Neuronal stem cell (in vitro differentiated cells): ENCODE results near the gene SLC35D3.

Experiments
- DNase-seq: peaks from one replicate; pipeline ENCODE4 v3.0.0-alpha.2; 2013; ENCODE audit warnings: low spot score
- H2AFZ ChIP-seq: one replicate; pipeline ENCODE4 v1.6.1; 2013; ENCODE audit warnings: mild to moderate bottlenecking, low read length, inconsistent platforms
- H2AK5ac ChIP-seq: 2 replicates; pipeline ENCODE4 v1.6.1; 2013; ENCODE audit warnings: low read depth, mild to moderate bottlenecking, inconsistent platforms, low read length, moderate library complexity, mixed read lengths
- H2BK120ac ChIP-seq: 2 replicates; pipeline ENCODE4 v1.6.1; 2013; ENCODE audit warnings: low read depth, mild to moderate bottlenecking, inconsistent platforms, low read length, moderate library complexity, mixed read lengths
- H2BK12ac ChIP-seq: one replicate; pipeline ENCODE4 v1.6.1; 2013; ENCODE audit warnings: low read length, inconsistent platforms
- H2BK15ac ChIP-seq: 2 replicates; pipeline ENCODE4 v1.6.1; 2013; ENCODE audit warnings: mild to moderate bottlenecking, low read length, inconsistent platforms, mixed read lengths
- H2BK5ac ChIP-seq: one replicate; pipeline ENCODE4 v1.6.1; 2013; ENCODE audit warnings: inconsistent platforms, mild to moderate bottlenecking, low read length, moderate library complexity
- H3K14ac ChIP-seq: one replicate; pipeline ENCODE4 v1.6.1; 2013; ENCODE audit warnings: low read length, inconsistent platforms
- H3K18ac ChIP-seq: 2 replicates; pipeline ENCODE4 v1.6.1; 2013; ENCODE audit warnings: low read length, inconsistent platforms
- H3K23ac ChIP-seq: 2 replicates; pipeline ENCODE4 v1.6.1; 2013; ENCODE audit warnings: low read depth, mild to moderate bottlenecking, mixed read lengths, low read length, inconsistent platforms; ENCODE audit not compliant: poor library complexity
- H3K27ac ChIP-seq: replicated peaks from 3 replicates; pipeline ENCODE4 v1.5.1; 2013; ENCODE audit warnings: low read length, inconsistent platforms
- H3K27me3 ChIP-seq, 3 experiments: 2 replicates each; pipeline ENCODE4 v1.6.1; 2013; ENCODE audit warnings: low read length in 3 of 3, mild to moderate bottlenecking in 2 of 3, inconsistent platforms in 1 of 3, low read depth in 1 of 3, mixed read lengths in 1 of 3, moderate library complexity in 1 of 3; ENCODE audit not compliant: control insufficient read depth in 3 of 3, insufficient read depth in 3 of 3
- H3K36me3 ChIP-seq, 2 donors: replicated peaks in 1 of 2; 2 replicates each; pipeline ENCODE4 v1.6.1; 2013; ENCODE audit warnings: low read length in 2 of 2; ENCODE audit not compliant: control insufficient read depth in 2 of 2, insufficient read depth in 2 of 2
- H3K4ac ChIP-seq: 2 replicates; pipeline ENCODE4 v1.6.1; 2013; ENCODE audit warnings: inconsistent platforms, mild to moderate bottlenecking, low read length, moderate library complexity
- H3K4me1 ChIP-seq, 2 donors: 1 replicate in 1 of 2; 2 replicates in 1 of 2; pipeline ENCODE4 v1.6.1; 2013; ENCODE audit warnings: low read length in 2 of 2, low read depth in 1 of 2; ENCODE audit not compliant: control insufficient read depth in 2 of 2, insufficient read depth in 1 of 2
- H3K4me2 ChIP-seq: one replicate; pipeline ENCODE4 v1.6.1; 2013; ENCODE audit warnings: mild to moderate bottlenecking, low read length, inconsistent platforms; ENCODE audit not compliant: insufficient read depth, poor library complexity, severe bottlenecking
- H3K4me3 ChIP-seq, 2 donors: 2 replicates each; pipeline ENCODE4 v1.5.1; 2013; ENCODE audit warnings: low read length in 2 of 2, mild to moderate bottlenecking in 2 of 2, inconsistent platforms in 1 of 2, moderate library complexity in 1 of 2
- H3K79me1 ChIP-seq: one replicate; pipeline ENCODE4 v1.6.1; 2013; ENCODE audit warnings: low read depth, mild to moderate bottlenecking, inconsistent platforms, low read length, moderate library complexity
- H3K9ac ChIP-seq: one replicate; pipeline ENCODE4 v1.6.1; 2013; ENCODE audit warnings: mild to moderate bottlenecking, low read depth, low read length, inconsistent platforms; ENCODE audit not compliant: poor library complexity
- H3K9me3 ChIP-seq, 2 donors: replicated peaks in 1 of 2; 2 replicates each; pipeline versions ENCODE3 to v1.6.1; 2013; ENCODE audit warnings: low read length in 2 of 2, mild to moderate bottlenecking in 2 of 2, inconsistent platforms in 1 of 2, low read depth in 1 of 2, mixed read lengths in 1 of 2, moderate library complexity in 1 of 2; ENCODE audit not compliant: control insufficient read depth in 2 of 2, insufficient read depth in 1 of 2
- H4K8ac ChIP-seq: one replicate; pipeline ENCODE4 v1.6.1; 2013; ENCODE audit warnings: low read depth, mild to moderate bottlenecking, inconsistent platforms, low read length, moderate library complexity
- H4K91ac ChIP-seq: one replicate; pipeline ENCODE4 v1.6.1; 2013; ENCODE audit warnings: low read length, low read depth, mild to moderate bottlenecking, inconsistent platforms; ENCODE audit not compliant: poor library complexity
- WGBS, 2 donors: extraction: QIAGEN DNeasy Blood & Tissue Kit; methylation state at CpG; one replicate each; pipeline ENCODE4 v1.1.7; 2013; ENCODE audit warnings: missing lambda C conversion rate in 2 of 2, mixed read lengths in 1 of 2; ENCODE audit not compliant: insufficient read length in 2 of 2, insufficient replicate concordance in 1 of 2; ENCODE audit errors: extremely low coverage in 2 of 2; 5-methylcytosine and 5-hydroxymethylcytosine counted together

SLC35D3 gene

GRCh38 chr6:136962661-136963060, 40.6 kb downstream of the SLC35D3 start:
- no peak overlapping the region for H2AK5ac ChIP-seq
- H2BK15ac ChIP-seq, result no peak overlapping the region
- no peak for DNase-seq
- H3K79me1 ChIP-seq, result no peaks in the 10 kb centered on the region
- H3K9me3 ChIP-seq, result no peaks in the 10 kb centered on the region
- H3K18ac ChIP-seq, result no peak overlapping the region
- no peak overlapping the region for H3K4me2 ChIP-seq
- H2BK12ac ChIP-seq, result no peak overlapping the region
- no peak overlapping the region for H4K91ac ChIP-seq
- no peak overlapping the region for H3K14ac ChIP-seq
- H3K23ac ChIP-seq, result no peak overlapping the region
- no peak overlapping the region for H3K27ac ChIP-seq
- no peaks in the 10 kb centered on the region for H3K27me3 ChIP-seq
- no peak overlapping the region for H2BK120ac ChIP-seq
- no CpG with 5 or more reads among the region's 4 CpGs for WGBS, 2 donors
- H2BK5ac ChIP-seq, result no peak overlapping the region
- no peak overlapping the region for H4K8ac ChIP-seq
- H3K4ac ChIP-seq, result no peak overlapping the region
- H3K4me1 ChIP-seq, result peaks cover 0 to 5% of the 10 kb centered on the region in 2 donors
- H3K36me3 ChIP-seq, result no peaks in the 10 kb centered on the region
- H3K9ac ChIP-seq, result no peak overlapping the region
- H3K4me3 ChIP-seq, result no peak overlapping the region
- H2AFZ ChIP-seq, result no peak overlapping the region

- no peak overlapping the region for H3K27ac ChIP-seq
- H3K4me1 ChIP-seq, result peaks cover 0 to 5% of the 10 kb centered on the region in 2 donors
- no peak overlapping the region for H2BK12ac ChIP-seq
- no peak overlapping the region for H2BK15ac ChIP-seq
- H3K9me3 ChIP-seq, result no peaks in the 10 kb centered on the region
- H3K79me1 ChIP-seq, result no peaks in the 10 kb centered on the region
- no peaks in the 10 kb centered on the region for H3K27me3 ChIP-seq
- H3K36me3 ChIP-seq, result no peaks in the 10 kb centered on the region
- no peak overlapping the region for H3K4me3 ChIP-seq
- no peak overlapping the region for H2BK5ac ChIP-seq
- no peak overlapping the region for H3K4ac ChIP-seq
- no peak overlapping the region for H3K14ac ChIP-seq
- no peak overlapping the region for H4K91ac ChIP-seq
- no peak overlapping the region for H2AK5ac ChIP-seq
- no peak overlapping the region for H2AFZ ChIP-seq
- DNase-seq, result no peak
- H3K9ac ChIP-seq, result no peak overlapping the region
- no peak overlapping the region for H3K18ac ChIP-seq
- no peak overlapping the region for H4K8ac ChIP-seq
- WGBS, 2 donors, result no CpG with 5 or more reads among the region's 2 CpGs
- no peak overlapping the region for H2BK120ac ChIP-seq
- no peak overlapping the region for H3K23ac ChIP-seq
- H3K4me2 ChIP-seq, result no peak overlapping the region
Observed at GRCh38 chr6:136963259-136963658, 41.2 kb downstream of the SLC35D3 start.

- no peak overlapping the region for H3K4ac ChIP-seq
- no peak overlapping the region for H4K91ac ChIP-seq
- no peak overlapping the region for H3K18ac ChIP-seq
- H3K4me1 ChIP-seq, result peaks cover 0 to 5% of the 10 kb centered on the region in 2 donors
- H2AFZ ChIP-seq, result no peak overlapping the region
- no CpG with 5 or more reads among the region's 2 CpGs for WGBS, 2 donors
- H3K9me3 ChIP-seq, result no peaks in the 10 kb centered on the region
- H2BK15ac ChIP-seq, result no peak overlapping the region
- H4K8ac ChIP-seq, result no peak overlapping the region
- no peak overlapping the region for H2BK5ac ChIP-seq
- H3K4me2 ChIP-seq, result no peak overlapping the region
- H3K79me1 ChIP-seq, result no peaks in the 10 kb centered on the region
- H3K27ac ChIP-seq, result no peak overlapping the region
- no peak overlapping the region for H2BK12ac ChIP-seq
- DNase-seq, result no peak
- H3K4me3 ChIP-seq, result no peak overlapping the region
- no peaks in the 10 kb centered on the region for H3K36me3 ChIP-seq
- no peak overlapping the region for H3K9ac ChIP-seq
- H3K14ac ChIP-seq, result no peak overlapping the region
- H2BK120ac ChIP-seq, result no peak overlapping the region
- H3K27me3 ChIP-seq, result no peaks in the 10 kb centered on the region
- H3K23ac ChIP-seq, result no peak overlapping the region
- no peak overlapping the region for H2AK5ac ChIP-seq
Observed at GRCh38 chr6:136964398-136964797, 42.3 kb downstream of the SLC35D3 start.

- no CpG with 5 or more reads among the region's 19 CpGs for WGBS, 2 donors
- Histone ChIP-seq H3K9ac (no peak overlapping the region), H3K79me1 (no peaks in the 10 kb centered on the region), H4K8ac (no peak overlapping the region), H2AFZ (peak overlapping the region; percentile 76), H3K27me3 (no peaks in the 10 kb centered on the region), H3K4ac (no peak overlapping the region), H2BK5ac (no peak overlapping the region), H4K91ac (no peak overlapping the region), H3K4me1 (peaks cover 0 to 4% of the 10 kb centered on the region in 2 donors), H3K23ac (no peak overlapping the region), H3K27ac (no peak overlapping the region), H2BK120ac (no peak overlapping the region), H3K4me2 (no peak overlapping the region), H2AK5ac (no peak overlapping the region), H2BK12ac (no peak overlapping the region), H3K36me3 (no peaks in the 10 kb centered on the region), H3K9me3 (no peaks in the 10 kb centered on the region), H3K14ac (no peak overlapping the region), H3K18ac (no peak overlapping the region), H2BK15ac (no peak overlapping the region), H3K4me3 (no peak overlapping the region)
- DNase-seq, result peak; percentile 57
Observed at GRCh38 chr6:136967876-136968752, 46.0 kb downstream of the SLC35D3 start.
